Naive thymus-derived CD4-positive, alpha-beta T cell (primary cell): Measurements from ENCODE around the gene QRICH2. TPM values are rescaled to one million over a fixed set of nuclear protein-coding genes. Genes with fewer than 3 reads are reported as not detected.
A peak's percentile ranks its signal among the peaks of the same experiment; 100 is the strongest.
"Not testable (repeated sequence)": the region's sequence is repeated elsewhere in the genome, so short reads cannot be mapped to it uniquely, and the experiment has no call there.

Source experiments
- ATAC-seq: fragments of 150-1000 bp; cut with Tn5 transposase; 2 replicates; pipeline ENCODE4 v1.10.0; 2021; ENCODE audit warnings: mild to moderate bottlenecking, moderate library complexity
- CTCF ChIA-PET: fragments of 350-600 bp; sonication (Branson Sonifier 250); formaldehyde crosslinking; loops from one replicate; lab custom pipeline; 2021; ENCODE audit warnings: antibody characterized with exemption; lab: Charles Lee
- POLR2A ChIA-PET: fragments of 350-600 bp; sonication (Branson Sonifier 250); formaldehyde crosslinking; loops from one replicate; lab custom pipeline; 2021; ENCODE audit warnings: antibody characterized with exemption, inconsistent platforms; lab: Charles Lee
- DNase-seq, 9 donors: peaks; one replicate each; pipeline versions ENCODE4 v3.0.0 to v3.0.0-alpha.2; 2020 to 2022; ENCODE audit warnings: mixed read lengths in 1 of 9
- H3K27ac ChIP-seq: one replicate; pipeline ENCODE4 v1.7.0; 2013; ENCODE audit warnings: mild to moderate bottlenecking, low read depth, low read length, moderate library complexity
- H3K27me3 ChIP-seq, 2 donors: one replicate each; pipeline ENCODE4 v1.7.0; 2013; ENCODE audit warnings: low read length in 2 of 2, mild to moderate bottlenecking in 2 of 2, moderate library complexity in 2 of 2; ENCODE audit not compliant: control insufficient read depth in 2 of 2, insufficient read depth in 2 of 2
- H3K36me3 ChIP-seq, 3 experiments: 1 replicate in 2 of 3; 2 replicates in 1 of 3; pipeline ENCODE4 v1.7.0; 2013; ENCODE audit warnings: low read length in 3 of 3, mild to moderate bottlenecking in 3 of 3, moderate library complexity in 1 of 3; ENCODE audit not compliant: insufficient read depth in 3 of 3, control insufficient read depth in 2 of 3
- H3K4me1 ChIP-seq, 2 donors: one replicate each; pipeline ENCODE4 v1.7.0; 2013; ENCODE audit warnings: low read length in 2 of 2, mild to moderate bottlenecking in 2 of 2, moderate library complexity in 1 of 2; ENCODE audit not compliant: control insufficient read depth in 2 of 2, insufficient read depth in 2 of 2
- H3K4me3 ChIP-seq: 2 replicates; pipeline ENCODE4 v1.7.0; 2013; ENCODE audit warnings: mild to moderate bottlenecking, low read length
- H3K9me3 ChIP-seq, 3 experiments: 1 replicate in 2 of 3; 2 replicates in 1 of 3; pipeline ENCODE4 v1.7.0; 2013; ENCODE audit warnings: low read length in 3 of 3; ENCODE audit not compliant: control insufficient read depth in 2 of 3
- H3K27ac Mint-ChIP-seq, 9 donors: one replicate each; pipeline ENCODE4 v1.8.0; 2020 to 2022; ENCODE audit warnings: mixed read lengths in 9 of 9, mild to moderate bottlenecking in 8 of 9, moderate library complexity in 5 of 9, inconsistent platforms in 2 of 9
- H3K27me3 Mint-ChIP-seq, 5 donors: one replicate each; pipeline ENCODE4 v1.8.0; 2021 to 2022; ENCODE audit warnings: mixed read lengths in 5 of 5, mild to moderate bottlenecking in 1 of 5
- H3K36me3 Mint-ChIP-seq, 5 donors: one replicate each; pipeline ENCODE4 v1.8.0; 2020 to 2022; ENCODE audit warnings: mixed read lengths in 5 of 5, mild to moderate bottlenecking in 3 of 5, inconsistent platforms in 1 of 5
- H3K4me1 Mint-ChIP-seq, 7 donors: one replicate each; pipeline ENCODE4 v1.8.0; 2020 to 2022; ENCODE audit warnings: mixed read lengths in 7 of 7, mild to moderate bottlenecking in 3 of 7, inconsistent platforms in 1 of 7
- H3K4me3 Mint-ChIP-seq, 10 donors: one replicate each; pipeline ENCODE4 v1.8.0; 2020 to 2022; ENCODE audit warnings: mild to moderate bottlenecking in 10 of 10, mixed read lengths in 10 of 10, moderate library complexity in 6 of 10, inconsistent platforms in 2 of 10
- H3K9me3 Mint-ChIP-seq, 11 donors: one replicate each; pipeline ENCODE4 v1.8.0; 2020 to 2022; ENCODE audit warnings: mixed read lengths in 11 of 11, mild to moderate bottlenecking in 4 of 11, inconsistent platforms in 1 of 11, moderate library complexity in 1 of 11
- intact Hi-C, 2 donors: fragments of 100-400 bp; cut with micrococcal nuclease; formaldehyde crosslinking; loops; one replicate each; pipeline ENCODE4 v1.15.1; 2023
- polyA plus RNA-seq, 2 donors: library from polyadenylated mRNA; unstranded; fragments of 300-500 nt; fragmentation: Illumina TruSeq; gene quantifications; one replicate each; pipeline ENCODE4 v1.2.3, GENCODE V29; 2021
- total RNA-seq, 6 experiments: library from RNA in 5 of 6; stranded (reverse) in 5 of 6; gene quantifications; 1 replicate in 5 of 6; 2 replicates in 1 of 6; pipeline ENCODE4 v1.2.3 and lab custom pipeline; 2021 to 2026

The QRICH2 gene
- total and polyA plus RNA-seq, 7 experiments from 2014 or later = 0.09 to 6.8 (median 3.3) TPM

DNA sequence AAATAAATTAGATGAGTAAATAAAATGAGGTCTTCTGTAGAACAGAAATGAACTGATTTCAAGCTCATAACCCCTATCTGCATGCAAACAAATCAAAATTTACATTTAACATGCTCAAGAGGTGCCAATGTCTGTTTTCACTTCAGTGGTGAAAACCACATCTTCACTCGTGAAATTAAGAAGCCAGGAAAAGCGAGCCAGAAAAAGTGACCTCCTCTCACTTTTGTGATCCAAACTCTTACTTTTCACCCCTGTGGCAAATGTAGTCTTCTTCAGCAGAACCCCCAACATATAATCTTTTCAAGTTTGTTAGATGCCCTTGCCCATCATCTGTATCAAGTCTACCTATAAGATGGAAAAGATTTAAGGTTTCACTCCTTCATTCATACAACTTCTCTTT lies 9.5 kb upstream of the QRICH2 start:
- no peaks in the 10 kb centered on the region for H3K9me3 ChIP-seq
- Mint-ChIP-seq H3K27me3 (no peaks in the 10 kb centered on the region), H3K36me3 (peaks cover 0 to 41% (median 4%) of the 10 kb centered on the region in 5 donors), H3K4me1 (peaks cover 0 to 9% (median 7%) of the 10 kb centered on the region in 7 donors), H3K9me3 (peaks cover 0 to 3% (median 0%) of the 10 kb centered on the region in 11 donors), H3K27ac (peak overlapping the region in 1 of 9 donors; percentile 22), H3K4me3 (no peak overlapping the region)
- POLR2A ChIA-PET = no interaction called here
- no peak overlapping the region for H3K27ac ChIP-seq
- H3K27me3 ChIP-seq = no peaks in the 10 kb centered on the region
- H3K4me3 ChIP-seq = no peak overlapping the region
- ATAC-seq = no peak
- H3K4me1 ChIP-seq = no peaks in the 10 kb centered on the region
- H3K36me3 ChIP-seq = peaks cover 3 to 19% (median 5%) of the 10 kb centered on the region in 3 experiments
- DNase-seq = no peak
- intact Hi-C loops = no loop called here
- CTCF ChIA-PET = no interaction called here

DNA sequence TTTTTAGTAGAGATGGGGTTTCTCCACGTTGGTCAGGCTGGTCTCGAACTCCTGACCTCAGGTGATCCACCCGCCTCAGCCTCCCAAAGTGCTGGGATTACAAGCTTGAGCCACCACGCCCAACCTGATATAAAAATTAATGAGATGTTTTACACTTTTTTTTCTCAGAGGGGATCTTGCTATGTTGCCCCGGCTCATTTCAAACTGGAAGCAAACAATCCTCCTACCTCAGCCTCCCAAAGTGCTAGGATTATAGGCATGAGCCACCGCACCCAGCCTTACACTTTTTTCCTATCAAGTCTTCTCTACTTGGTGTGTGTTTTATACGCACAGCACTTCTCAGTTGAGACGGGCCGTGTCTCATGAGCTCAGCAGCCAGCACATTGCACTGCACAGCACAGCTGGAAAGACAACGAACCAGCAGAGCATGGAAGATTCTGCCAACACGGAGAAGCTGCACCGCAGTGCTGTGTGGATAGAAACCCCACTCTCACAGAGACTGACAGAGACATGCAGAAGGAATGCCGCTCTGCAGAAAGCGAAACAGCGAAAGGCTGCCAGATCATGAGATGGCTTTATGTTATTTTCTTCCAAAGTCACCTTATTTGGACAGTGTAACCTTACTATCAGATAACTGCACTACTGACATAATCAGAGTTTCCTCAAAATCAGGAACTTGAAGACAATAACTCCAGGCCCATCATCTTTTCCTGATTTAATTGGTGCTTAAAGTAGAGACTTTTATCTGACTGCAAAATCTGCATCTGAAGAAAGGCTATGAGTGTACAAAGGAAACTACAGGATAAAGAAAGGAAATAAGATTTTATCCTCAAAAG lies 6.5 kb upstream of the QRICH2 start:
- Mint-ChIP-seq H3K9me3 (no peaks in the 10 kb centered on the region), H3K4me1 (peaks cover 0 to 9% (median 7%) of the 10 kb centered on the region in 7 donors), H3K36me3 (peaks cover 0 to 43% (median 3%) of the 10 kb centered on the region in 5 donors), H3K27ac (peak overlapping the region in 3 of 9 donors; percentile 2 to 76 (median 49)), H3K4me3 (no peak overlapping the region), H3K27me3 (no peaks in the 10 kb centered on the region)
- no peaks in the 10 kb centered on the region for H3K27me3 ChIP-seq
- ATAC-seq (no peak), DNase-seq (no peak)
- intact Hi-C loops = no loop called here
- H3K9me3 ChIP-seq = no peaks in the 10 kb centered on the region
- POLR2A ChIA-PET = no interaction called here
- H3K4me3 ChIP-seq = no peak overlapping the region
- no peaks in the 10 kb centered on the region for H3K4me1 ChIP-seq
- peaks cover 6 to 33% (median 12%) of the 10 kb centered on the region in 3 experiments for H3K36me3 ChIP-seq
- H3K27ac ChIP-seq = no peak overlapping the region
- CTCF ChIA-PET = interaction anchor here (1.8 kb wide), 1 partner anchor 12 kb away, joined by 4 read pairs; no protein-coding TSS in a partner anchor

DNA sequence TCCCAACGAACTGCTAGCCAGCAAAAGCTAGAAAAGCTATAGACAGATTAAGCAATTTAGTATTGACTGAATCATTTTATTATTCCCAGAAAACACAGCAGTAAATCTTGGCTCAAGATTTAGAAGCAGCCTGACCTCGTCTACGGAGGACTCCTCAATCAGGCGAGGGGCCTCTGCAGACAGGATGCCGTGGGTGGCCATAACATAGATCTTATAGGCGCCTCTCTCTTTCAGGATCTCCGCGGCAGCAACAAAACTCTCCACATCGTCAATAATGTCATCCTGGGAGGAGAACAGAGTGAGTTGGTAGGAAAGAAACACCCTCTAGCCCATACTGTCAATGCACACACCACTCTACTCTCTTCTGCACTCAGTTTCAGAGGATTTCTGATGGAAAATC lies 4.7 kb upstream of the QRICH2 start:
- POLR2A ChIA-PET = no interaction called here
- H3K9me3 ChIP-seq = no peaks in the 10 kb centered on the region
- no peaks in the 10 kb centered on the region for H3K27me3 ChIP-seq
- no peak overlapping the region for H3K27ac Mint-ChIP-seq
- intact Hi-C loops = no loop called here
- ATAC-seq (no peak), DNase-seq (no peak)
- no peaks in the 10 kb centered on the region for H3K27me3 Mint-ChIP-seq
- H3K36me3 Mint-ChIP-seq = peaks cover 0 to 44% (median 5%) of the 10 kb centered on the region in 5 donors
- no peak overlapping the region for H3K27ac ChIP-seq
- H3K4me3 ChIP-seq = no peak overlapping the region
- H3K4me1 Mint-ChIP-seq = peaks cover 0 to 9% (median 7%) of the 10 kb centered on the region in 7 donors
- CTCF ChIA-PET = interaction anchor here (1.4 kb wide), 1 partner anchor 9 kb away, joined by 3 read pairs; no protein-coding TSS in a partner anchor
- H3K36me3 ChIP-seq = peaks cover 6 to 28% (median 12%) of the 10 kb centered on the region in 3 experiments
- H3K4me1 ChIP-seq = no peaks in the 10 kb centered on the region
- H3K9me3 Mint-ChIP-seq = no peaks in the 10 kb centered on the region
- H3K4me3 Mint-ChIP-seq = no peak overlapping the region

DNA sequence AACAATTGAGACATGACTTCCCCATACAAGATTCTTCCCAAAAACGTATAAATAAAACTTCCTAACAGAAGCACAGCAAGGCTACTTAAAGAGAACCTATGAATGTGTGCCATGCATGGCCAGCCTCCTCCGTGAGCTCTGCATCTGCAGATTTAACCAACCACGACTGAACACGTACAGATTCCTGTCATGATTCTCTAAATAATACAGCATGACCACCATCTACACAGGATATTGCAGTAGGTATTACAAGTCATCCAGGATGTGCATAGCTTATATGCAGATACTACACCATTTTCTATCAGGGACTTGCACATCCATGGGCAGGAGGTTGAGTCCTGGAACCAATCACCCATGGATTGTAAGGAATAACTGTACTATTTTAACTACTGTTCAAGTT lies 1.4 kb upstream of the QRICH2 start:
- Histone ChIP-seq H3K27ac (no peak overlapping the region), H3K36me3 (peaks cover 6 to 28% (median 12%) of the 10 kb centered on the region in 3 experiments), H3K9me3 (no peaks in the 10 kb centered on the region), H3K27me3 (no peaks in the 10 kb centered on the region), H3K4me3 (no peak overlapping the region), H3K4me1 (no peaks in the 10 kb centered on the region)
- no peaks in the 10 kb centered on the region for H3K27me3 Mint-ChIP-seq
- DNase-seq (no peak), ATAC-seq (no peak)
- H3K4me1 Mint-ChIP-seq = no peaks in the 10 kb centered on the region
- H3K9me3 Mint-ChIP-seq = no peaks in the 10 kb centered on the region
- peaks cover 0 to 29% (median 5%) of the 10 kb centered on the region in 5 donors for H3K36me3 Mint-ChIP-seq
- intact Hi-C loops = no loop called here
- ChIA-PET POLR2A (interaction anchor here (0.6 kb wide), 1 partner anchor 40 kb away, joined by 3 read pairs; no protein-coding TSS in a partner anchor), CTCF (interaction anchor here (1.0 kb wide), 1 partner anchor 183 kb away, joined by 4 read pairs; no protein-coding TSS in a partner anchor)
- H3K27ac Mint-ChIP-seq = no peak overlapping the region
- H3K4me3 Mint-ChIP-seq = no peak overlapping the region

DNA sequence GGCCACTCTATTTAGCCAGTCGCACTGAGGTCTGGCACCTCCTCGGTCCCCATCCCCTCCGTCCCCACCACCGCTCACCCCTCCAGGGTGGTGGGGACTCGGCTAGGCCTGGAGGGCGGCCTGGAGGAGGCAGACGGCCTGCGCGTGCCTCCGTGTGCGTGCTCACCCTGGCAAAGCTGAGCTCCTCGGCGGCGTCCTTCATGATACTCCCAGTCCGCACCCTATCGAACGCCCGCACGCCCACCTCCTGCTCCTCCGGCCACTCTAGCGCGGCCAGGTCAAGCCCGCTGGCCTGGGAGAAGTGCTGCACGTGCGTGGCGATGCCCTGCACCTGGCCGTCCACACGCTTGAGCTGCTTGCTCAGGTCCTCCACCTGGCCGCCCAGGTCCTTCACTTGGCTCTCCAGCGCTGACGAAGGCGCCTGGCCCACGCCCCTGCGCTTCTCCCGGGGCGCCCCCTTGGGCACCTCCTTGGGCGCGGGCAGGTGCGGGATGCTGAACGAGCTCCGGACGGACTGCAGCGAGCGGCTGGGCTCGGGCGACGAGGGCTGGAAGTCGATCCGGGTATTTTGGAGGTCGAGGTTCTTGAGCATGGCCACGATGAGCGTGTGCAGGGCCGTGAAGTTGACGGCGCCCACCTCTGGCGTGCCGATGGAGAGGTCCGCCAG lies 644 bp downstream of the QRICH2 start:
- POLR2A ChIA-PET = interaction anchor here (0.7 kb wide), 1 partner anchor 90 kb away, joined by 3 read pairs; no protein-coding TSS in a partner anchor
- Mint-ChIP-seq H3K36me3 (peaks cover 0 to 16% (median 4%) of the 10 kb centered on the region in 5 donors), H3K27me3 (no peaks in the 10 kb centered on the region), H3K9me3 (peaks cover 0 to 3% (median 0%) of the 10 kb centered on the region in 11 donors), H3K4me3 (no peak overlapping the region), H3K27ac (no peak overlapping the region), H3K4me1 (no peaks in the 10 kb centered on the region)
- no peak overlapping the region for H3K4me3 ChIP-seq
- DNase-seq = no peak
- no peaks in the 10 kb centered on the region for H3K4me1 ChIP-seq
- peaks cover 0 to 14% (median 8%) of the 10 kb centered on the region in 3 experiments for H3K36me3 ChIP-seq
- no peak for ATAC-seq
- H3K27ac ChIP-seq = no peak overlapping the region
- H3K27me3 ChIP-seq = no peaks in the 10 kb centered on the region
- CTCF ChIA-PET = interaction anchor here (1.5 kb wide), 1 partner anchor 90 kb away, joined by 6 read pairs; no protein-coding TSS in a partner anchor
- H3K9me3 ChIP-seq = no peaks in the 10 kb centered on the region
- intact Hi-C loops = no loop called here

DNA sequence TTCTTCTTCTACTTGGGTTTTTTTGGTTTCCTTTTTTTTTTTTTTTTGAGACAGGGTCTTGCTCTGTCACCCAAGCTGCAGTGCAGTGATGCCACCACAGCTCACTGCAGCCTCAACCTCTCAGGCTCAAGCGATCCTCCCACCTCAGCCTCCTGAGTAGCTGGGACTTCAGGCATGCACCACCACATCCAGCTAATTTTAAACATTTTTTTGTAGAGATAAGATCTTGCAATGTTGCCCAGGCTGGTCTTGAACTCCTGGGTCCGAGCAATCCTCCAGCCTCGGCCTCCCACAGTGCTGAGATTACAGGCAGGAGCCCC lies 3.0 kb downstream of the QRICH2 start:
- H3K4me3 Mint-ChIP-seq, H3K36me3 Mint-ChIP-seq, ATAC-seq, H3K4me1 Mint-ChIP-seq, H3K9me3 ChIP-seq, H3K4me1 ChIP-seq, H3K27me3 Mint-ChIP-seq, H3K27ac Mint-ChIP-seq, intact Hi-C loops, DNase-seq, H3K36me3 ChIP-seq, H3K4me3 ChIP-seq, H3K27me3 ChIP-seq, H3K9me3 Mint-ChIP-seq, H3K27ac ChIP-seq, POLR2A ChIA-PET: not testable (repeated sequence)
- CTCF ChIA-PET = interaction anchor here (0.6 to 6.4 kb wide), 4 partner anchors 41 to 157 kb away, joined by 4 to 73 read pairs (median 6); partner anchors contain the start of gene SPHK1
